A549 (cell line): ENCODE measurements around the gene HUS1B. TPM values are rescaled to one million over a fixed set of nuclear protein-coding genes. Genes with fewer than 3 reads are reported as not detected.

ENCODE experiments used
- ATAC-seq, 2 experiments: fragments of 200-7000 bp in 1 of 2; fragments of >200 bp in 1 of 2; cut with Nextera tagmentation in 1 of 2; cut with Tn5 transposase in 1 of 2; 3 replicates each; pipeline versions ENCODE4 v1.8.0 to v1.9.1; 2018 to 2020; ENCODE audit warnings: mild to moderate bottlenecking in 1 of 2, moderate library complexity in 1 of 2
- CTCF ChIA-PET: fragments of 300-600 bp; sonication (Branson Sonifier 250); formaldehyde crosslinking; extraction: SDS; loops from one replicate; lab custom pipeline; 2021; ENCODE audit warnings: antibody characterized with exemption, inconsistent platforms; lab: Yijun Ruan, JAX
- POLR2A ChIA-PET: fragments of 350-600 bp; formaldehyde crosslinking; extraction: SDS; loops from one replicate; lab custom pipeline; 2021; ENCODE audit warnings: antibody characterized with exemption, inconsistent platforms; lab: Yijun Ruan, JAX
- DNase-seq, 2 experiments: peaks; one replicate each; pipeline versions ENCODE4 v3.0.0 to v3.0.0-alpha.2; 2011 to 2016; ENCODE audit warnings: low read depth in 1 of 2, low spot score in 1 of 2
- FAIRE-seq: peaks from 2 replicates; lab custom pipeline; 2011; peaks lifted over from hg19 to GRCh38; lab: Jason Lieb, UNC
- H3K27ac ChIP-seq, 2 experiments: fragments of >200 bp; sonication (Bioruptor Twin); formaldehyde crosslinking; 3 replicates each; pipeline ENCODE4 v1.5.1; 2016 to 2017
- H3K4me1 ChIP-seq: fragments of >200 bp; sonication (Bioruptor Twin); formaldehyde crosslinking; 3 replicates; pipeline ENCODE4 v1.6.1; 2016
- H3K4me2 ChIP-seq: fragments of >200 bp; sonication (Bioruptor Twin); formaldehyde crosslinking; 3 replicates; pipeline ENCODE4 v1.6.1; 2016
- H3K4me3 ChIP-seq: fragments of >200 bp; sonication (Bioruptor Twin); formaldehyde crosslinking; 3 replicates; pipeline ENCODE4 v1.5.1; 2016
- H3K9me3 ChIP-seq: fragments of >200 bp; sonication (Bioruptor Twin); formaldehyde crosslinking; 3 replicates; pipeline ENCODE4 v1.6.1; 2016
- BHLHE40 ChIP-seq: IDR thresholded peaks from 2 replicates; pipeline ENCODE4 v1.6.1; 2012; ENCODE audit warnings: low read depth, low read length, inconsistent platforms
- CBX2 ChIP-seq: fragments of 200-600 bp; sonication (generic); IDR thresholded peaks from 2 replicates; pipeline ENCODE4 v1.6.1; 2016; ENCODE audit warnings: low read depth, mild to moderate bottlenecking, borderline replicate concordance
- CEBPB ChIP-seq, 2 experiments: fragments of >200 bp in 1 of 2; sonication (Bioruptor Twin) in 1 of 2; formaldehyde crosslinking in 1 of 2; IDR thresholded peaks; 2 replicates each; pipeline ENCODE4 v1.6.1; 2012 to 2016
- CHD2 ChIP-seq: fragments of 150-350 bp; IDR thresholded peaks from 2 replicates; pipeline ENCODE4 v1.6.1; 2014; ENCODE audit warnings: low read length; ENCODE audit not compliant: partially characterized antibody
- CTCF ChIP-seq: fragments of >200 bp; sonication (Bioruptor Twin); formaldehyde crosslinking; IDR thresholded peaks from 3 replicates; pipeline ENCODE4 v1.5.1; 2016
- E2F6 ChIP-seq: IDR thresholded peaks from 2 replicates; pipeline ENCODE4 v1.6.1; 2012; ENCODE audit warnings: low read depth, borderline replicate concordance
- EHF ChIP-seq: fragments of 250-450 bp; sonication (Bioruptor Pico); IDR thresholded peaks from 2 replicates; pipeline ENCODE4 v1.5.0; 2020; ENCODE audit warnings: mild to moderate bottlenecking
- EP300 ChIP-seq, 2 experiments: fragments of >200 bp; sonication (Bioruptor Twin); formaldehyde crosslinking; IDR thresholded peaks; 2 replicates in 1 of 2; 3 replicates in 1 of 2; pipeline ENCODE4 v1.6.1; 2016 to 2017
- FOSL2 ChIP-seq, 2 experiments: fragments of 450-650 bp in 1 of 2; fragments of >200 bp in 1 of 2; sonication (Bioruptor Twin) in 1 of 2; formaldehyde crosslinking; IDR thresholded peaks; 2 replicates each; pipeline versions ENCODE4 v1.5.0 to v1.6.1; 2016 to 2020; ENCODE audit warnings: mild to moderate bottlenecking in 1 of 2, moderate library complexity in 1 of 2
- HDAC2 ChIP-seq: fragments of 200-600 bp; sonication (generic); IDR thresholded peaks from 2 replicates; pipeline ENCODE4 v1.6.1; 2016
- HOXA7 ChIP-seq: fragments of 250-450 bp; sonication (Bioruptor Pico); IDR thresholded peaks from 2 replicates; pipeline ENCODE4 v1.5.0; 2020; ENCODE audit warnings: mild to moderate bottlenecking, moderate library complexity
- HOXB13 ChIP-seq: fragments of 250-450 bp; sonication (Bioruptor Pico); IDR thresholded peaks from 2 replicates; pipeline ENCODE4 v1.5.0; 2020; ENCODE audit warnings: low read depth, mild to moderate bottlenecking, moderate library complexity
- HOXB5 ChIP-seq: fragments of 250-450 bp; sonication (Bioruptor Pico); IDR thresholded peaks from 2 replicates; pipeline ENCODE4 v1.5.0; 2020; ENCODE audit warnings: mild to moderate bottlenecking, moderate library complexity
- JUNB ChIP-seq: fragments of >200 bp; sonication (Bioruptor Twin); formaldehyde crosslinking; IDR thresholded peaks from 2 replicates; pipeline ENCODE4 v1.6.1; 2016
- NR3C1 ChIP-seq: fragments of >200 bp; sonication (Bioruptor Twin); formaldehyde crosslinking; IDR thresholded peaks from 3 replicates; pipeline ENCODE4 v1.6.1; 2017
- POLR2A ChIP-seq: IDR thresholded peaks from 2 replicates; pipeline ENCODE4 v1.6.1; 2012; ENCODE audit warnings: mild to moderate bottlenecking, low read length
- RARB ChIP-seq: fragments of 250-450 bp; sonication (Bioruptor Pico); IDR thresholded peaks from 2 replicates; pipeline ENCODE4 v1.8.0; 2021; ENCODE audit warnings: mild to moderate bottlenecking, moderate library complexity
- RCOR1 ChIP-seq: fragments of 150-350 bp; IDR thresholded peaks from 2 replicates; pipeline ENCODE4 v1.6.1; 2014; ENCODE audit warnings: antibody characterized with exemption, low read length, low read depth
- RFX5 ChIP-seq: fragments of 450-650 bp; IDR thresholded peaks from 2 replicates; pipeline ENCODE4 v1.7.1; 2014; ENCODE audit warnings: antibody characterized with exemption, mild to moderate bottlenecking, moderate library complexity
- RNF2 ChIP-seq: fragments of 200-600 bp; sonication (generic); IDR thresholded peaks from 2 replicates; pipeline ENCODE4 v1.6.1; 2016; ENCODE audit warnings: low read depth, mild to moderate bottlenecking, antibody characterized with exemption, moderate library complexity, borderline replicate concordance
- SREBF2 ChIP-seq: fragments of 450-650 bp; IDR thresholded peaks from 2 replicates; pipeline ENCODE4 v1.6.1; 2014; ENCODE audit warnings: mild to moderate bottlenecking, moderate library complexity
- TFCP2L1 ChIP-seq: fragments of 250-450 bp; sonication (Bioruptor Pico); IDR thresholded peaks from 2 replicates; pipeline ENCODE4 v1.5.0; 2021; ENCODE audit warnings: mild to moderate bottlenecking
- TP53 ChIP-seq: fragments of 250-450 bp; sonication (Bioruptor Pico); IDR thresholded peaks from 2 replicates; pipeline ENCODE4 v1.5.0; 2021; ENCODE audit warnings: mild to moderate bottlenecking, moderate library complexity
- USF2 ChIP-seq: fragments of 450-650 bp; IDR thresholded peaks from 2 replicates; pipeline ENCODE4 v1.6.1; 2014; ENCODE audit warnings: antibody characterized with exemption
- ZC3H11A ChIP-seq: fragments of 450-650 bp; IDR thresholded peaks from 2 replicates; pipeline ENCODE4 v1.6.1; 2014; ENCODE audit warnings: antibody characterized with exemption, mild to moderate bottlenecking
- ZFP36 ChIP-seq: fragments of 450-650 bp; IDR thresholded peaks from 2 replicates; pipeline ENCODE4 v1.6.1; 2014; ENCODE audit warnings: borderline replicate concordance; ENCODE audit not compliant: partially characterized antibody
- ZSCAN20 ChIP-seq: fragments of 250-450 bp; sonication (Bioruptor Pico); IDR thresholded peaks from 2 replicates; pipeline ENCODE4 v1.8.0; 2022; ENCODE audit warnings: mild to moderate bottlenecking, moderate library complexity
- WGBS: methylation state at CpG from one replicate; pipeline ENCODE4 v1.1.6; 2017; ENCODE audit errors: missing lambda C conversion rate; 5-methylcytosine and 5-hydroxymethylcytosine counted together
- polyA plus RNA-seq, 4 experiments: library from polyadenylated mRNA; depleted of rRNA in 3 of 4; stranded (reverse); fragments of >200 nt; fragmentation: RNase III in 1 of 4; extraction: RNeasy Plus Mini Kit Qiagen cat#74134 plus additional on column Dnase treatment in 1 of 4; gene quantifications; 2 replicates in 3 of 4; 3 replicates in 1 of 4; pipeline ENCODE4 v1.2.3, GENCODE V29; 2011 to 2017
- TF ChIP-seq, protein P1 (sequence below): fragments of >200 bp; sonication (Bioruptor Twin); formaldehyde crosslinking; IDR thresholded peaks from 2 replicates; pipeline ENCODE4 v1.6.1; 2016
- TF ChIP-seq, protein P2 (sequence below): fragments of >200 bp; sonication (Bioruptor Twin); formaldehyde crosslinking; IDR thresholded peaks from 3 replicates; pipeline ENCODE4 v1.6.1; 2016
- TF ChIP-seq, protein P3 (sequence below): IDR thresholded peaks from 2 replicates; pipeline ENCODE4 v1.6.1; 2012
- TF ChIP-seq, protein P4 (sequence below): fragments of 150-350 bp; IDR thresholded peaks from 2 replicates; pipeline ENCODE4 v1.6.1; 2014; ENCODE audit warnings: low read depth, mild to moderate bottlenecking, low read length
- TF ChIP-seq, protein P5 (sequence below): fragments of 250-450 bp; sonication (Bioruptor Pico); IDR thresholded peaks from 2 replicates; pipeline ENCODE4 v1.5.0; 2021; ENCODE audit warnings: mild to moderate bottlenecking, moderate library complexity, borderline replicate concordance

Gene HUS1B
- polyA plus RNA-seq, 2 of the 4 experiments (the other 2 are of a cell fraction), result 0.17 to 0.25 TPM

- POLR2A ChIA-PET, result no interaction called here
- ATAC-seq (no peak), DNase-seq (no peak), FAIRE-seq (no peak)
- Histone ChIP-seq H3K27ac (no peak overlapping the region), H3K4me3 (no peak overlapping the region), H3K4me2 (no peak overlapping the region), H3K4me1 (no peaks in the 10 kb centered on the region), H3K9me3 (no peaks in the 10 kb centered on the region)
- CTCF ChIA-PET, result no interaction called here
- TF ChIP-seq ZSCAN20, result no peak
- no peak for TF ChIP-seq RARB (CRISPR knock-in tag)
- TF ChIP-seq, protein P1, sequence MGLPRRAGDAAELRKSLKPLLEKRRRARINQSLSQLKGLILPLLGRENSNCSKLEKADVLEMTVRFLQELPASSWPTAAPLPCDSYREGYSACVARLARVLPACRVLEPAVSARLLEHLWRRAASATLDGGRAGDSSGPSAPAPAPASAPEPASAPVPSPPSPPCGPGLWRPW, result no peak
- TF ChIP-seq CTCF, result no peak
- TF ChIP-seq SREBF2, result no peak
- TF ChIP-seq CHD2, result no peak
- no peak for TF ChIP-seq JUNB
- TF ChIP-seq, protein P2, sequence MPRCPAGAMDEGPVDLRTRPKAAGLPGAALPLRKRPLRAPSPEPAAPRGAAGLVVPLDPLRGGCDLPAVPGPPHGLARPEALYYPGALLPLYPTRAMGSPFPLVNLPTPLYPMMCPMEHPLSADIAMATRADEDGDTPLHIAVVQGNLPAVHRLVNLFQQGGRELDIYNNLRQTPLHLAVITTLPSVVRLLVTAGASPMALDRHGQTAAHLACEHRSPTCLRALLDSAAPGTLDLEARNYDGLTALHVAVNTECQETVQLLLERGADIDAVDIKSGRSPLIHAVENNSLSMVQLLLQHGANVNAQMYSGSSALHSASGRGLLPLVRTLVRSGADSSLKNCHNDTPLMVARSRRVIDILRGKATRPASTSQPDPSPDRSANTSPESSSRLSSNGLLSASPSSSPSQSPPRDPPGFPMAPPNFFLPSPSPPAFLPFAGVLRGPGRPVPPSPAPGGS, result no peak
- TF ChIP-seq USF2, result no peak
- no peak for TF ChIP-seq TP53
- no peak for TF ChIP-seq HDAC2
- TF ChIP-seq NR3C1, result no peak
- TF ChIP-seq, protein P3, sequence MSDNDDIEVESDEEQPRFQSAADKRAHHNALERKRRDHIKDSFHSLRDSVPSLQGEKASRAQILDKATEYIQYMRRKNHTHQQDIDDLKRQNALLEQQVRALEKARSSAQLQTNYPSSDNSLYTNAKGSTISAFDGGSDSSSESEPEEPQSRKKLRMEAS, result no peak
- no peak for TF ChIP-seq TFCP2L1 (CRISPR knock-in tag)
Observed at GRCh38 chr6:642805-643204, 14.1 kb downstream of the HUS1B start.

GRCh38 chr6:641225-641985 is 15.5 kb downstream of the HUS1B start:
- TF ChIP-seq, protein P4, sequence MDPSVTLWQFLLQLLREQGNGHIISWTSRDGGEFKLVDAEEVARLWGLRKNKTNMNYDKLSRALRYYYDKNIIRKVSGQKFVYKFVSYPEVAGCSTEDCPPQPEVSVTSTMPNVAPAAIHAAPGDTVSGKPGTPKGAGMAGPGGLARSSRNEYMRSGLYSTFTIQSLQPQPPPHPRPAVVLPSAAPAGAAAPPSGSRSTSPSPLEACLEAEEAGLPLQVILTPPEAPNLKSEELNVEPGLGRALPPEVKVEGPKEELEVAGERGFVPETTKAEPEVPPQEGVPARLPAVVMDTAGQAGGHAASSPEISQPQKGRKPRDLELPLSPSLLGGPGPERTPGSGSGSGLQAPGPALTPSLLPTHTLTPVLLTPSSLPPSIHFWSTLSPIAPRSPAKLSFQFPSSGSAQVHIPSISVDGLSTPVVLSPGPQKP, result no peak
- no peak for TF ChIP-seq JUNB
- no peak for TF ChIP-seq EHF (CRISPR knock-in tag)
- no peak for TF ChIP-seq RFX5
- no peak for TF ChIP-seq HOXB5 (CRISPR knock-in tag)
- no peak for TF ChIP-seq EP300 (IDR thresholded peaks at IDR 0.05)
- TF ChIP-seq HOXB13 (CRISPR knock-in tag), result no peak
- no peak for TF ChIP-seq RNF2
- TF ChIP-seq, protein P5, sequence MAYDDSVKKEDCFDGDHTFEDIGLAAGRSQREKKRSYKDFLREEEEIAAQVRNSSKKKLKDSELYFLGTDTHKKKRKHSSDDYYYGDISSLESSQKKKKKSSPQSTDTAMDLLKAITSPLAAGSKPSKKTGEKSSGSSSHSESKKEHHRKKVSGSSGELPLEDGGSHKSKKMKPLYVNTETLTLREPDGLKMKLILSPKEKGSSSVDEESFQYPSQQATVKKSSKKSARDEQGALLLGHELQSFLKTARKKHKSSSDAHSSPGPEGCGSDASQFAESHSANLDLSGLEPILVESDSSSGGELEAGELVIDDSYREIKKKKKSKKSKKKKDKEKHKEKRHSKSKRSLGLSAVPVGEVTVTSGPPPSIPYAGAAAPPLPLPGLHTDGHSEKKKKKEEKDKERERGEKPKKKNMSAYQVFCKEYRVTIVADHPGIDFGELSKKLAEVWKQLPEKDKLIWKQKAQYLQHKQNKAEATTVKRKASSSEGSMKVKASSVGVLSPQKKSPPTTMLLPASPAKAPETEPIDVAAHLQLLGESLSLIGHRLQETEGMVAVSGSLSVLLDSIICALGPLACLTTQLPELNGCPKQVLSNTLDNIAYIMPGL, result no peak
- no peak for TF ChIP-seq FOSL2 (IDR thresholded peaks at IDR 0.05)
- no peak for TF ChIP-seq FOSL2 (CRISPR knock-in tag; IDR thresholded peaks at IDR 0.05)
- TF ChIP-seq HOXA7 (CRISPR knock-in tag), result no peak
- TF ChIP-seq BHLHE40, result no peak
- no peak for TF ChIP-seq CEBPB (IDR thresholded peaks at IDR 0.05)
- TF ChIP-seq SREBF2, result no peak
- no peak for TF ChIP-seq RCOR1
- no peak for TF ChIP-seq E2F6
- no peak for TF ChIP-seq ZC3H11A
- no peak for TF ChIP-seq ZFP36
- TF ChIP-seq POLR2A, result no peak
- TF ChIP-seq CBX2, result no peak
- FAIRE-seq (no peak), ATAC-seq (no peak), DNase-seq (no peak)
- no peak overlapping the region for H3K4me3 ChIP-seq
- ChIA-PET POLR2A (no interaction called here), CTCF (interaction anchor here (0.6 kb wide), 1 partner anchor 534 kb away, joined by 3 read pairs; no protein-coding TSS in a partner anchor)
- 90% methylated on average over 7 of the region's 8 CpGs for WGBS
- no peaks in the 10 kb centered on the region for H3K9me3 ChIP-seq
- no peak overlapping the region for H3K4me2 ChIP-seq
- H3K4me1 ChIP-seq, result no peaks in the 10 kb centered on the region
- no peak overlapping the region for H3K27ac ChIP-seq
